ENCODE data around the gene FABP6. TPM values are rescaled to one million over a fixed set of nuclear protein-coding genes. Genes with fewer than 3 reads are reported as not detected.

The FABP6 gene
- 0.62 and 0.93 TPM in 2 replicates for polyA plus RNA-seq (2011; rRNA removed)
- polyA plus RNA-seq (2012; cell fraction: cytosol; rRNA removed), result 0.75 and 1.1 TPM in 2 replicates
- 0.52 TPM in 1 of 2 replicates, not detected in the other for polyA plus RNA-seq (2012; cell fraction: nucleus; rRNA removed)
- 0.63 to 0.99 TPM (median 0.75 TPM) in 3 replicates for polyA plus RNA-seq (2017; fragmentation: RNase III; extraction: RNeasy Plus Mini Kit Qiagen cat#74134 plus additional on column Dnase treatment)
- polyA minus RNA-seq (2011; rRNA and poly(A)+ RNA removed), result not detected in 2 replicates

DNA sequence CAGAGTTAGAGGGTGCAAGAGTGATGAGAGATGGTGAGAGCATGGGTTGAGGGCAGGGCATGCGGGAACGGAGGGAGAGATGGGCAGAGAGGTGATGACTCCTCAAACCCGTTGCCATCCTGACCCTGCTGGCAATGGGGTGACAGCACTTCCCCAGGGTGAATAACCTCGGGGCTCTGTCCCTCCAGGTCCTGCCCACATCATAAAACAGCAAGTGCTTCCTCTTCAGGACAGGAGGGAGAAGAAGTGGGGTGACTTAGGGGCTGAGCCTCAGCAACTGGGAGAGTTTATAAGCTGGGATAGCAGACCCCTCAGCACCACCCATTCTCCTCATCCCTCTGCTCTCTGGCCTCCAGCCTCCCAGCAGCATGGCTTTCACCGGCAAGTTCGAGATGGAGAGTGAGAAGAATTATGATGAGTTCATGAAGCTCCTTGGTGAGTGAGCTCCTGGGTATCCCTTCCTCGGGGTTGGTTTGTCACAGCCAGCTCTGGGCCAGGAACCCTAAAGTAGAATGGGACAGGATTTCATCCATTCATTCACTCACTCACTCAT, at the start of gene FABP6:
FABP6 (plus strand) TSS at position 317 of the 553 bp plus-strand sequence; CDS start at position 369, 52 bp downstream.
- TF ChIP-seq GATA3 (IDR thresholded peaks at IDR 0.05; ENCODE audit: borderline replicate concordance), result no peak
- no peak for TF ChIP-seq HOXB5 (CRISPR knock-in tag; IDR thresholded peaks at IDR 0.05)
- no peak for TF ChIP-seq HOXA7 (CRISPR knock-in tag; IDR thresholded peaks at IDR 0.05)
- no peak for TF ChIP-seq BCL3 (IDR thresholded peaks at IDR 0.05)
- TF ChIP-seq, protein P1, sequence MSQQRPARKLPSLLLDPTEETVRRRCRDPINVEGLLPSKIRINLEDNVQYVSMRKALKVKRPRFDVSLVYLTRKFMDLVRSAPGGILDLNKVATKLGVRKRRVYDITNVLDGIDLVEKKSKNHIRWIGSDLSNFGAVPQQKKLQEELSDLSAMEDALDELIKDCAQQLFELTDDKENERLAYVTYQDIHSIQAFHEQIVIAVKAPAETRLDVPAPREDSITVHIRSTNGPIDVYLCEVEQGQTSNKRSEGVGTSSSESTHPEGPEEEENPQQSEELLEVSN (IDR thresholded peaks at IDR 0.05; ENCODE audit: borderline replicate concordance, low read depth), result no peak
- no peak for TF ChIP-seq ESRRA (IDR thresholded peaks at IDR 0.05; ENCODE audit: borderline replicate concordance, low read length)
- H3K9me3 ChIP-seq, result no peaks in the 10 kb centered on the region
- ChIA-PET CTCF (interaction anchor here (1.1 to 2.0 kb wide), 2 partner anchors 12 to 116 kb away, joined by 5 to 8 read pairs; no protein-coding TSS in a partner anchor), POLR2A (no interaction called here)
- 65% methylated on average over 7 of the region's 7 CpGs for WGBS (ENCODE audit: missing lambda C conversion rate)
- DNase-seq (ENCODE audit: low read depth in 1 of 2, low spot score in 1 of 2), result no peak
- no peak within 1 kb of the TSS for H3K27ac ChIP-seq
- no peak within 1 kb of the TSS for H3K4me2 ChIP-seq
- H3K4me3 ChIP-seq, result no peak within 1 kb of the TSS
- ATAC-seq, result no peak
- no peaks in the 10 kb centered on the region for H3K4me1 ChIP-seq
- FAIRE-seq, result no peak

- TF ChIP-seq RCOR1 (IDR thresholded peaks at IDR 0.05; ENCODE audit: low read depth, low read length), result no peak
- no peak for TF ChIP-seq MAFK (IDR thresholded peaks at IDR 0.05; ENCODE audit: partially characterized antibody)
- no peak for TF ChIP-seq ZFP36 (IDR thresholded peaks at IDR 0.05; ENCODE audit: borderline replicate concordance, partially characterized antibody)
- TF ChIP-seq MAX (IDR thresholded peaks at IDR 0.05), result no peak
- TF ChIP-seq, protein P1 (IDR thresholded peaks at IDR 0.05; ENCODE audit: borderline replicate concordance, low read depth), result no peak
- no peak for TF ChIP-seq JUN (IDR thresholded peaks at IDR 0.05)
- WGBS (ENCODE audit: missing lambda C conversion rate), result 73% methylated on average over 3 of the region's 3 CpGs
Measured at GRCh38 chr5:160180931-160181330, 48.4 kb upstream of the FABP6 start.

GRCh38 chr5:160181965-160182622, 47.2 kb upstream of the FABP6 start:
- FAIRE-seq, result no peak
- peaks cover 4% of the 10 kb centered on the region; the same call in 1 of the 3 replicates for H3K9me3 ChIP-seq
- H3K27ac ChIP-seq, result peak overlapping the region in 1 of 2 experiments; percentile 62; a peak in 2 of 6 replicates
- peak; percentile 36 to 56; a peak in 1 of 6 replicates for ATAC-seq
- POLR2A ChIA-PET, result no interaction called here
- no peaks in the 10 kb centered on the region for H3K4me1 ChIP-seq
- 63% methylated on average over 9 of the region's 9 CpGs for WGBS (ENCODE audit: missing lambda C conversion rate)
- no peak overlapping the region for H3K4me2 ChIP-seq
- H3K4me3 ChIP-seq, result no peak overlapping the region
- TF ChIP-seq TFCP2L1 (CRISPR knock-in tag; IDR thresholded peaks at IDR 0.05) (no peak), FOSL2 (IDR thresholded peaks at IDR 0.05) (no peak), FOSL2 (CRISPR knock-in tag; IDR thresholded peaks at IDR 0.05) (peak; percentile 71)
- DNase-seq (ENCODE audit: low read depth in 1 of 2, low spot score in 1 of 2), result no peak
- CTCF ChIA-PET, result interaction anchor here (1.0 to 2.3 kb wide), 2 partner anchors 16 to 162 kb away, joined by 3 to 6 read pairs; no protein-coding TSS in a partner anchor

More at GRCh38 chr5:160180931-160181330, 48.4 kb upstream of the FABP6 start:
- ChIA-PET POLR2A (no interaction called here), CTCF (interaction anchor here (0.7 to 2.3 kb wide), 3 partner anchors 18 to 164 kb away, joined by 3 to 6 read pairs (median 3); no protein-coding TSS in a partner anchor)
- H3K4me3 ChIP-seq, result no peak overlapping the region
- H3K27ac ChIP-seq, result no peak overlapping the region
- H3K4me2 ChIP-seq, result no peak overlapping the region
- no peaks in the 10 kb centered on the region for H3K9me3 ChIP-seq
- no peak for FAIRE-seq
- H3K4me1 ChIP-seq, result no peaks in the 10 kb centered on the region
- DNase-seq (ENCODE audit: low read depth in 1 of 2, low spot score in 1 of 2), result no peak
- no peak for ATAC-seq

- WGBS (ENCODE audit: missing lambda C conversion rate), result 22% methylated on average over 2 of the region's 2 CpGs
- POLR2A ChIA-PET, result no interaction called here
- H3K9me3 ChIP-seq, result peaks cover 4% of the 10 kb centered on the region; the same call in 1 of the 3 replicates
- H3K27ac ChIP-seq, result no peak overlapping the region
- H3K4me2 ChIP-seq, result no peak overlapping the region
- no peaks in the 10 kb centered on the region for H3K4me1 ChIP-seq
- ATAC-seq (peak; percentile 32 to 41; a peak in 2 of 6 replicates), FAIRE-seq (no peak), DNase-seq (ENCODE audit: low read depth in 1 of 2, low spot score in 1 of 2) (peak in 1 of 2 experiments; percentile 28)
- TF ChIP-seq, protein P2, sequence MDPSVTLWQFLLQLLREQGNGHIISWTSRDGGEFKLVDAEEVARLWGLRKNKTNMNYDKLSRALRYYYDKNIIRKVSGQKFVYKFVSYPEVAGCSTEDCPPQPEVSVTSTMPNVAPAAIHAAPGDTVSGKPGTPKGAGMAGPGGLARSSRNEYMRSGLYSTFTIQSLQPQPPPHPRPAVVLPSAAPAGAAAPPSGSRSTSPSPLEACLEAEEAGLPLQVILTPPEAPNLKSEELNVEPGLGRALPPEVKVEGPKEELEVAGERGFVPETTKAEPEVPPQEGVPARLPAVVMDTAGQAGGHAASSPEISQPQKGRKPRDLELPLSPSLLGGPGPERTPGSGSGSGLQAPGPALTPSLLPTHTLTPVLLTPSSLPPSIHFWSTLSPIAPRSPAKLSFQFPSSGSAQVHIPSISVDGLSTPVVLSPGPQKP (IDR thresholded peaks at IDR 0.05; ENCODE audit: low read depth, low read length), result no peak
- no peak for TF ChIP-seq SREBF2 (IDR thresholded peaks at IDR 0.05)
- TF ChIP-seq, protein P3, sequence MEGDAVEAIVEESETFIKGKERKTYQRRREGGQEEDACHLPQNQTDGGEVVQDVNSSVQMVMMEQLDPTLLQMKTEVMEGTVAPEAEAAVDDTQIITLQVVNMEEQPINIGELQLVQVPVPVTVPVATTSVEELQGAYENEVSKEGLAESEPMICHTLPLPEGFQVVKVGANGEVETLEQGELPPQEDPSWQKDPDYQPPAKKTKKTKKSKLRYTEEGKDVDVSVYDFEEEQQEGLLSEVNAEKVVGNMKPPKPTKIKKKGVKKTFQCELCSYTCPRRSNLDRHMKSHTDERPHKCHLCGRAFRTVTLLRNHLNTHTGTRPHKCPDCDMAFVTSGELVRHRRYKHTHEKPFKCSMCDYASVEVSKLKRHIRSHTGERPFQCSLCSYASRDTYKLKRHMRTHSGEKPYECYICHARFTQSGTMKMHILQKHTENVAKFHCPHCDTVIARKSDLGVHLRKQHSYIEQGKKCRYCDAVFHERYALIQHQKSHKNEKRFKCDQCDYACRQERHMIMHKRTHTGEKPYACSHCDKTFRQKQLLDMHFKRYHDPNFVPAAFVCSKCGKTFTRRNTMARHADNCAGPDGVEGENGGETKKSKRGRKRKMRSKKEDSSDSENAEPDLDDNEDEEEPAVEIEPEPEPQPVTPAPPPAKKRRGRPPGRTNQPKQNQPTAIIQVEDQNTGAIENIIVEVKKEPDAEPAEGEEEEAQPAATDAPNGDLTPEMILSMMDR (IDR thresholded peaks at IDR 0.05), result no peak
- no peak overlapping the region for H3K4me3 ChIP-seq
- CTCF ChIA-PET, result interaction anchor here (0.7 to 1.0 kb wide), 2 partner anchors 16 to 161 kb away, joined by 3 read pairs; no protein-coding TSS in a partner anchor
Measured at GRCh38 chr5:160183075-160183474, 46.2 kb upstream of the FABP6 start.

Measured in A549 (cell line).